Mucosa of stomach (tissue), 1 donor: ENCODE measurements around the gene DMRT3.

Experiments
- H3K27me3 ChIP-seq: one replicate; pipeline ENCODE4 v1.7.0; 2013; ENCODE audit warnings: mild to moderate bottlenecking, low read length; ENCODE audit not compliant: control insufficient read depth, insufficient read depth
- H3K36me3 ChIP-seq: one replicate; pipeline ENCODE4 v1.7.0; 2013; ENCODE audit warnings: low read length; ENCODE audit not compliant: control insufficient read depth, insufficient read depth
- H3K4me1 ChIP-seq: one replicate; pipeline ENCODE4 v1.7.0; 2013; ENCODE audit warnings: mild to moderate bottlenecking, low read length; ENCODE audit not compliant: control insufficient read depth, insufficient read depth
- H3K4me3 ChIP-seq: one replicate; pipeline ENCODE4 v1.7.0; 2013; ENCODE audit warnings: low read length
- H3K9ac ChIP-seq: one replicate; pipeline ENCODE4 v1.7.0; 2013; ENCODE audit warnings: mild to moderate bottlenecking, low read length, moderate library complexity
- H3K9me3 ChIP-seq: one replicate; pipeline ENCODE4 v1.7.0; 2013; ENCODE audit warnings: mild to moderate bottlenecking, low read length, moderate library complexity; ENCODE audit not compliant: control insufficient read depth
- donor health status: Pancreatic carcinoma.

The DMRT3 gene

GRCh38 chr9:973295-973834 lies 3.1 kb upstream of the DMRT3 start:
- Histone ChIP-seq H3K9me3 (no peaks in the 10 kb centered on the region), H3K4me1 (peaks cover 23% of the 10 kb centered on the region), H3K9ac (no peak overlapping the region), H3K27me3 (peaks cover 95% of the 10 kb centered on the region), H3K4me3 (no peak overlapping the region), H3K36me3 (no peaks in the 10 kb centered on the region)

GRCh38 chr9:974031-974995 lies 2.1 kb upstream of the DMRT3 start:
- H3K27me3 ChIP-seq, result peaks cover 95% of the 10 kb centered on the region
- H3K4me3 ChIP-seq, result no peak overlapping the region
- no peak overlapping the region for H3K9ac ChIP-seq
- H3K9me3 ChIP-seq, result no peaks in the 10 kb centered on the region
- H3K36me3 ChIP-seq, result no peaks in the 10 kb centered on the region
- H3K4me1 ChIP-seq, result peaks cover 23% of the 10 kb centered on the region

GRCh38 chr9:974996-975739 lies 1.3 kb upstream of the DMRT3 start:
- Histone ChIP-seq H3K9ac (no peak overlapping the region), H3K4me3 (no peak overlapping the region), H3K9me3 (no peaks in the 10 kb centered on the region), H3K27me3 (peaks cover 94% of the 10 kb centered on the region), H3K4me1 (peaks cover 19% of the 10 kb centered on the region), H3K36me3 (no peaks in the 10 kb centered on the region)

- Histone ChIP-seq H3K9me3 (no peaks in the 10 kb centered on the region), H3K36me3 (no peaks in the 10 kb centered on the region), H3K27me3 (peaks cover 91% of the 10 kb centered on the region), H3K4me3 (no peak overlapping the region), H3K9ac (no peak overlapping the region), H3K4me1 (peaks cover 19% of the 10 kb centered on the region)
Measured at GRCh38 chr9:975740-976257, 656 bp upstream of the DMRT3 start.

- peaks cover 14% of the 10 kb centered on the region for H3K4me1 ChIP-seq
- no peak overlapping the region for H3K4me3 ChIP-seq
- no peaks in the 10 kb centered on the region for H3K9me3 ChIP-seq
- H3K36me3 ChIP-seq, result no peaks in the 10 kb centered on the region
- peaks cover 91% of the 10 kb centered on the region for H3K27me3 ChIP-seq
- H3K9ac ChIP-seq, result no peak overlapping the region
Measured at GRCh38 chr9:976943-977837, 735 bp downstream of the DMRT3 start.

GRCh38 chr9:977838-978830 lies 1.7 kb downstream of the DMRT3 start:
- Histone ChIP-seq H3K4me3 (no peak overlapping the region), H3K9ac (no peak overlapping the region)

GRCh38 chr9:979983-980382 lies 3.5 kb downstream of the DMRT3 start:
- H3K9me3 ChIP-seq, result no peaks in the 10 kb centered on the region
- H3K9ac ChIP-seq, result no peak overlapping the region
- no peaks in the 10 kb centered on the region for H3K36me3 ChIP-seq
- H3K4me3 ChIP-seq, result no peak overlapping the region
- peaks cover 70% of the 10 kb centered on the region for H3K27me3 ChIP-seq
- peaks cover 3% of the 10 kb centered on the region for H3K4me1 ChIP-seq

More at GRCh38 chr9:977838-978830, 1.7 kb downstream of the DMRT3 start:
- H3K9me3 ChIP-seq, result no peaks in the 10 kb centered on the region
- H3K36me3 ChIP-seq, result no peaks in the 10 kb centered on the region
- H3K27me3 ChIP-seq, result peaks cover 89% of the 10 kb centered on the region
- H3K4me1 ChIP-seq, result peaks cover 5% of the 10 kb centered on the region

- H3K36me3 ChIP-seq, result no peaks in the 10 kb centered on the region
- H3K9me3 ChIP-seq, result no peaks in the 10 kb centered on the region
- no peak overlapping the region for H3K9ac ChIP-seq
- peaks cover 3% of the 10 kb centered on the region for H3K4me1 ChIP-seq
- no peak overlapping the region for H3K4me3 ChIP-seq
- peaks cover 64% of the 10 kb centered on the region for H3K27me3 ChIP-seq
Measured at GRCh38 chr9:980640-981039, 4.2 kb downstream of the DMRT3 start.

- peaks cover 56% of the 10 kb centered on the region for H3K27me3 ChIP-seq
Measured at GRCh38 chr9:981491-981898, 5.0 kb downstream of the DMRT3 start.

GRCh38 chr9:982394-983230 lies 6.2 kb downstream of the DMRT3 start:
- H3K36me3 ChIP-seq, result no peaks in the 10 kb centered on the region
- H3K9me3 ChIP-seq, result no peaks in the 10 kb centered on the region
- H3K4me3 ChIP-seq, result no peak overlapping the region
- H3K4me1 ChIP-seq, result no peaks in the 10 kb centered on the region
- no peak overlapping the region for H3K9ac ChIP-seq
- H3K27me3 ChIP-seq, result peaks cover 52% of the 10 kb centered on the region

More at GRCh38 chr9:981491-981898, 5.0 kb downstream of the DMRT3 start:
- H3K9me3 ChIP-seq, result no peaks in the 10 kb centered on the region
- no peaks in the 10 kb centered on the region for H3K36me3 ChIP-seq
- no peak overlapping the region for H3K4me3 ChIP-seq
- H3K9ac ChIP-seq, result no peak overlapping the region
- H3K4me1 ChIP-seq, result peaks cover 3% of the 10 kb centered on the region
